NCI-H460 (cell line): ENCODE data around the gene GFOD2. TPM values are rescaled to one million over a fixed set of nuclear protein-coding genes. Genes with fewer than 3 reads are reported as not detected.
"Not testable (repeated sequence)": the region's sequence is repeated elsewhere in the genome, so short reads cannot be mapped to it uniquely, and the experiment has no call there.

Experiments
- DNase-seq: peaks from one replicate; pipeline ENCODE4 v3.0.0-alpha.2; 2016; ENCODE audit warnings: low read depth; ENCODE audit errors: extremely low read depth
- total RNA-seq: library from RNA; depleted of rRNA; stranded (reverse); fragments of >200 nt; shearing (Covaris generic); gene quantifications from 2 replicates; pipeline ENCODE4 v1.2.3, GENCODE V29; 2014

Gene GFOD2
- total RNA-seq, 1 experiment from 2014 or later = 17.4 TPM

DNA sequence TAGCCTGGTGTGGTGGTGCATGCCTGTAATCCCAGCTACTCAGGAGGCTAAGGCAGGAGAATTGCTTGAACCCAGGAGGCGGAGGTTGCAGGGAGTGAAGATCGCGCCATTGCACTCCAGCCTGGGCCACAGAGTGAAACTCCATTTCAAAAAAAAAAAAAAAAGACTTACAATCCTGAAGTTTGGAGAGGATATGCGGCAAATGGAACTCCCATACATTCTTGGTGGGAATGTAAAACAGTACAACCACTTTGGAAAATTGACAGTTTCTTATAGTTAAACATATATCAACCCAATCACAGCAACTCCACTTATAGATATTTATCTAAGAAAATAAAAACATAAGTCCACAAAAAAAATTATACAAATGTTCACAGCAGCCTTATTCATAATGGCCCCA is 11.9 kb downstream of the GFOD2 start:
- DNase-seq = no peak

DNA sequence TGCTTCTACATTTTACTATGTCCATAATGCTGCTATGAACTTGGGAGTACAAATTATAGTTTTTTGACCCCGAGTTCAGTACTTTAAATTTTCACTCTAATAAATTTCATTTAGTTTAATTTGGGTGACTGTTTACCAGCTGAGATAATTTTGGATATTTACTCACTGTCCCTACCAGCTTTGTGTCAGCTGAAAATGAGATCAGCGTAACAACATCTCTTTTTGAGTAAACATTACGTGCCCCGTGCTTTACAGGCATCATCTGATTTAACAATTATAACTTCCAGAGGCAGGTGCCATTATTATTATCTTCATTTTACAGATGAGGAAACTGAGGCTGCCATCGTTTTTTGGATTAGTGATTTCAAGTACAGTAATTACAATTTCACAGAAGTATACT is 15.0 kb downstream of the GFOD2 start:
- no peak for DNase-seq

DNA sequence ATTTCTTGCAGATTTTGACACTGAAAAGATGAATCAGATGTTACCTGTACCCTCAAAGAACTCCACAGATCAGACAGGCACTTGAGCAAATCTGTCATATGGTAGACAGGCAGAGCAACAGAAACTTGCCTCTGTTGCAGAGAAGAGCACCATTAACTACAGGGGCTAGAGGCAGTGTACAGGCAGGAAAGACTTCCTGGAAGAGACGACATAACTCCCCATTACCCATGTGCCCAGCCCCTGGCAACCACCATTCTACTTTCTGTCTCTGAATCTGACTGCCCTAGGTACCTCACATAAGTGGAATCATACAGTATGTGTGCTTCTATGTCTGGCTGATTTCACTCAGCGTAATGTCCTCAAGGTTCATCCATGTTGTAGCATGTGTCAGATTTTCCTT is 15.5 kb downstream of the GFOD2 start:
- DNase-seq = no peak

DNA sequence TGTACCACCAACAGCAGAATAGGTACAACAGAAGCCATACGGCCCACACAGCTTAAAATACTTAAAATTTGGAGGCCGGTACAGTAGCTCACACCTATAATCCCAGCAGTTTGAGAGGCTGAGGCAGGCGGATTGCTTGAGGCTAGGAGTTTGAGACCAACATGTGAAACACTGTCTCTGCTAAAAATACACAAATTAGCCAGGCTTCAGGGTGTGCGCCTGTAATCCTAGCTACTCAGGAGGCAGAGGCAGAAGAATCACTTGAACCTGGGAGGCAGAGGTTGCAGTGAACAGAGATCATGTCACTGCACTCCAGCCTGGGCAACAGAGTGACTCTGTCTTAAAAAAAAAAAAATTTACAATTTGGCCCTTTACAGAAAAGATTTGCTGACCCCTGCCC is 17.0 kb downstream of the GFOD2 start:
- DNase-seq = no peak

DNA sequence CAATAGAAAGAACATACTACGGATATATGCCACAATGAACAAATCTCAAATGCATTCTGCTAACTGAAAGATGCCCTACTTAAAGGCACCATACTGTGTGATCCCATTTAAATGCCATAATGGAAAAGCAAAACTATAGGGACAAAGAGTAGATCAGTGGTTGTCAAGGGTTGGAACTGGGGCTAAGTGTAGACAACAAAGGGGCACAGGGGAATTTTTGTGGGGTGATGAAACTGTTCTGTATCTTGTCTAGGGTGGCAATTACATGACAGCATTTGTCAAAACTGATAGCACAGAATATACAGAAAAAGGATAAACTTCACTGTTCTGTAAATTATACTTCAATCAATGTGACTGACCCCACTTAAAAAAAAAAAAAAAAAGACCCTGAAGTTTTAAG is 17.7 kb downstream of the GFOD2 start:
- DNase-seq = no peak

DNA sequence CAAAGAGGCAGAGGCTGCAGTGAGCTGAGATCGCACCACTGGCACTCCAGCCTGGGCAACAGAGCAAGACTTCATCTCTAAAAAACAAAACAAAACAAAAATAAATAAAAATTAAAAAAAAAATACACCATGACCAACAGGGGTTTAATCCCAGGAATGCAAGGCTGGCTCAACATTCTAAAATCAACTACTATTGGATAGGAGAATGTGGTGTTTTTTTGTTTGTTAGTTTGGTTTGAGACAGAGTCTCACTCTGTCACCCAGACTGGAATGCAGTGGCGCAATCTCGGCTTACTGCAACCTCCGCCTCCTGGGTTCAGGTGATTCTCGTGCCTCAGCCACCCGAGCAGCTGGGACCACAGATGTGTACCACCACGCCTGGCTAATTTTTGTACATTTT is 19.9 kb downstream of the GFOD2 start:
- no peak for DNase-seq

DNA sequence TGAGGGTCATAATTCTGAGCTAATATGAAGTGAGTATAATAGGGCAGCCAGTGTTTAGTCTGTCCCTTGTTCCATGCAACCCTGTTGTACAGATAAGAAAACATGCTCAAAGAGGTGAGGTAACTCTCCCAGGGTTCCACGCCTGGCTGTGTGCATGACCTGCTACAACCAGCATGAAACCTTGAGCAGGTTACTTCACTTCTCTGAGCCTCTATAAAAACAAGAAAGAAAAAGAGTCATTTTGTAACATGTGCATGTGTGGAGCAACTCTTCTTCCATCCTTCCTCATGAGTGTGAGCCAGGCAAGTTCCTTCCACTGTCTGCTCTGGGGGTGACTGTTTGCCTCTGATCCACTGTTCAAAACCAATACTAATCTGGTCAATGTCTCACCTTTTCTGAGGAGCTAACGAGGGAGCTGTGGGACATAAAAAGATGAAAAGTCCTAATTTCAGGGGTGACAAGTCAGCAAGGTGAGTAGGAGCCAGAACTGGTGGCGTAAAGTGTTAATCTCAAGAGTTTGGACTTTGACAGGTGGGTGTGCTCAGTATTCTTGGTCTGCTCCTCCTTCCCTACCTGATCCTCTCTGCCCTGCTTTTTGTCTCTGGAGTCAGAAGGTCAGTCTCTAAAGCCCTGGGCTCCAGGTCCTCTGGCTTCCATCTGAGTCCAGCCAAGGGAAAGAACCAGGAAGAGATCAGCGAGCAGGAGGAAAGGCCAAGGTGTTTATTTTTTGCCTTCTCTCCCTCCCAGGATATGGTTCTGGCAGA is 21.5 kb downstream of the GFOD2 start:
- DNase-seq = no peak

GRCh38 chr16:67694611-67695010 is 24.5 kb downstream of the GFOD2 start:
- no peak for DNase-seq

DNA sequence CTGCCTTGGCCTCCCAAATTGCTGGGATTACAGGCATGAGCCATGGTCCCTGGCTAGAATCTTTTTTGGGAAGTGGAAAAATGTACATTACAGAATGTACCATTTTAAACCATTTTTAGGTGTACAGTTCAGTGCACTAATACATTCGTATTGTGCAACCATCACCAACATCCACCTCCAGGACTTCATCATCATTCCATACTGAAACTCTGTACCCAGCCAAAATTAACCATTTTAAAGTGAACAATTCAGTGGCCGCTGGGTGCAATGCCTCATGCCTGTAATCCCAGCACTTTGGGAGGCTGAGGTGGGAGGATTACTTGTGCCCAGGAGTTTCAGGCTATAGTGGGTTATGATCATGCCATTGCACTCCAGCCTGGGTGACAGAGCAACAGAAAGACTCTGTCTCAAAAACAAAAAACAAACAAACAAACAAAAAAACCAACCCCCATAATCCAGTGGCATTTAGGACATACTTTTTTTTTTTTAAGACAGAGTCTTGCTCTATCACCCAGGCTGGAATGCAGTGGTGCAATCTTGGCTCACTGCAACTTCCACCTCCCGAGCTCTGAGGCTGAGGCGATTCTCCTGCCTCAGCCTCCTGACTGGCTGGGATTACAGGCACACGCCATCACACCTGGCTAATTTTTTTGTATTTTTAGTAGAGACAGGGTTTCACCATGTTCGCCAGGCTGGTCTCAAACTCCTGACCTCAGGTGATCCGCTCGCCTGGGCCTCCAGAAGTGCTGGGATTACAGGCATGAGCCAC is 25.4 kb downstream of the GFOD2 start:
- not testable (repeated sequence) for DNase-seq

- DNase-seq = no peak
Measured at GRCh38 chr16:67685388-67686112, 33.6 kb downstream of the GFOD2 start.

DNA sequence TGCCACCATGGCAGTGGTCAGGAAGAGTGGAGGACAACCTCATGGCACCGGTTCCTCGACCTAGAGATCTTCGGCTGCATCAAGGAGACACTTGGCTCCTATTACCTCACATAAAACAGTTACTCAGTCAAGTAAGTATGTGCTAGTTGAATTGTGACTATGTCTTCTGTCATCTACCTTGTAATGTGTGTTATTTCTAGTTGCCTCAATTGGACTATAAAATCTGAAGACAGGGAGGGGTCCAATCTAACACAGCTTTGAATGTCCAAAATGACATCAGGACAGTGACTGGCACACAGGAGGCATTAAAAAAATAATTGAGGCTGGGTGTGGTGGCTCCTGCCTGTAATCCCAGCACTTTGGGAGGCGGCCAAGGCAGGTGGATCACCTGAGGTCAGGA is 35.3 kb downstream of the GFOD2 start:
- DNase-seq = no peak

DNA sequence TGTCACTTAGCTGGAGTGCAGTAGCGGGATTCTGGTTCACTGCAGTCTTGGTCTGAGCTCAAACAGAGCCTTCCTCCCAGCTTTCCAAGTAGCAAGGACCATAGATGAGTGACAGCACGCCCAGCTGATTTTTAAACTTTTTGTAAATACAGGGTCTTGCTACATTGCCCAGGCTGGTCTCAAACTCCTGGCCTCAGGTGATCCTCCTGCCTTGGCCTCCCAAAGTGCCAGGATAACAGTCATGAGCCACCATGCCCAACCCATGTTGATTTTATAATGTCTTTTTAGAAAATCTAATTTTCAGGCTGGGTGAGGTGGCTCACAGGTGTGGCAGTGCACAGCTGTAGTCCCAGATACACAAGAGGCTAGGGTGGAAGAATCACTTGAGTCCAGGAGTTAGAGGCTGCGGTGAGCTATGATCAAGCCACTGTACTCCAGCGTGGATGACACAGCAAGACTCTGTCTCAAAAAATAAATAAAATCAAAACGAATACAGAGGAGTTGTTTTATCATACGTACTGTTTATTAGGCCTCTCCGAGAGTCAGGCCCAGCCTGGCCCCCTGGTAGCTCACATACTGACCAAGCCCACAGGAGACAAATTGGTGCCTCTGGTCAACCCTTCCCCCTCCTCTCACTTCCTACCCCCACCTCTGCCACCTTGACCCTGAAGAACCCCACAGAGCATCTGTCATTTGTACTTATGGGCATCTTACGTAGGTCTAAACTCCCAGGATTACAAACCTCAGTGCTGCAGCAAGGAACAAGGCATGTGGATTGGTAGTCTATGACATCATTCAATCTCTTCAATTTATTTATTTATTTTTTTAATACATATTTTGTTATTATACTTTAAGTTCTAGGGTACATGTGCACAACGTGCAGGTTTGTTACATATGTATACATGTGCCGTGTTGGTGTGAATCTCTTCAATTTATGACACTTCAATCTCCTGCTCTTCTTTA is 38.9 kb downstream of the GFOD2 start:
- DNase-seq = no peak

GRCh38 chr16:67678354-67679023 is 40.6 kb downstream of the GFOD2 start:
- no peak for DNase-seq

GRCh38 chr16:67677712-67678111 is 41.4 kb downstream of the GFOD2 start:
- DNase-seq = no peak

- DNase-seq = no peak
Measured at GRCh38 chr16:67676939-67677338, 42.2 kb downstream of the GFOD2 start.

DNA sequence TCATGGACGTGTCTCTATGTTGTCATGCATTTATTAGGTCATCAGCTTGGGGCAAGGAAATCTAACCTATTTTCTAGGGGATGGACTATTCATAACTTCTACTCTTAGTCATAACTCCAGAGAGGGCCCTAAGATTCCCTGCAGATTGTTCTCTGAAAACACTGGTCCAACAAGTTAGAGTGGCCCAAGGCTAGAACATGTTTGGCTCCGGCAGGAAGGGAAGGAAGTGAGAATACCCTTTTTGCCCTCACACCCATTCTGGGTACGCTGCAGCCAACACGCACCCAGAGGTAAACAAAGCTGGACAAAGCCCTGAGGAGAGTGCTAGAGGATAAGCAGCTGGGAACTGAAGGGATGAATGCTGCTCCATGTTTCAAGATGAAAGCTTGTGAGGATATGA is 42.6 kb downstream of the GFOD2 start:
- no peak for DNase-seq

DNA sequence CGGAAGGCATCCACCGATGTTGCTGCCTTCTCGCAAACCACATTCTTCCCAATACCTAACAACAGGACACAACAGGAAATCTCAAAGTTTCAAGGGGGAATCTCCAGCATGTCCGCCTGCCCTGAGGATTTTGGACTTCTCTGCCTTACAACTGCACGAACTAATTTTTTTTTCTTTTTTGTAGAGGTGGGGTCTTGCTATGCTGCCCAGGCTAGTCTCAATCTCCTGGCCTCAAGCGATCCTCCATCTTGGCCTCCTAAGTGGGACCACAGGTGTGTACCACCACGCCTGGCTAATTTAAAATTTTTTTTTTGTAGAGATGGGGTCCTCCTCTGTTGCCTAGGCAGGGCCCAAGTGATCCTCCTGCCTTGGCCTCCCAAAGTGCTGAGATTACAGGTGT is 43.1 kb downstream of the GFOD2 start:
- no peak for DNase-seq

GRCh38 chr16:67675579-67675935 is 43.6 kb downstream of the GFOD2 start:
- DNase-seq = no peak

- no peak for DNase-seq
Measured at GRCh38 chr16:67674851-67675578, 44.1 kb downstream of the GFOD2 start.
